Ovary (tissue), 3 donors: ENCODE measurements around the gene CAMK2D.
"Not testable (repeated sequence)": the region's sequence is repeated elsewhere in the genome, so short reads cannot be mapped to it uniquely, and the experiment has no call there.

Experiments used
- CTCF ChIP-seq, 3 donors: fragments of 450-650 bp in 2 of 3; fragments of 200-600 bp in 1 of 3; IDR thresholded peaks; one replicate each; pipeline versions ENCODE4 v1.5.1 to v1.8.0; 2016 to 2022; ENCODE audit warnings: antibody characterized with exemption in 3 of 3, mild to moderate bottlenecking in 1 of 3
- POLR2A ChIP-seq: fragments of 450-650 bp; IDR thresholded peaks from one replicate; pipeline ENCODE4 v1.6.1; 2017; ENCODE audit warnings: antibody characterized with exemption, mild to moderate bottlenecking, moderate library complexity
- donor health status: DM: no; HTN: no; CAD: no.

GRCh38 chr4:113702596-113702995 is 58.9 kb downstream of the CAMK2D start:
- not testable (repeated sequence) for TF ChIP-seq CTCF (IDR thresholded peaks at IDR 0.05); POLR2A
